ENCODE measurements around the gene CD24. TPM values are rescaled to one million over a fixed set of nuclear protein-coding genes. Genes with fewer than 3 reads are reported as not detected.
"Not testable (repeated sequence)": the region's sequence is repeated elsewhere in the genome, so short reads cannot be mapped to it uniquely, and the experiment has no call there.

The CD24 gene, protein sequence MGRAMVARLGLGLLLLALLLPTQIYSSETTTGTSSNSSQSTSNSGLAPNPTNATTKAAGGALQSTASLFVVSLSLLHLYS
- 7.0 TPM for polyA plus RNA-seq (ENCODE audit: insufficient read length)

- DNase-seq, result peak; percentile 39
Observed at GRCh38 chr6:106974336-106974998, at the start of gene CD24. Gene CD24, minus strand, starts transcription at chr6:106974729. Its CDS starts 83 bp downstream, at chr6:106974646.

DNA sequence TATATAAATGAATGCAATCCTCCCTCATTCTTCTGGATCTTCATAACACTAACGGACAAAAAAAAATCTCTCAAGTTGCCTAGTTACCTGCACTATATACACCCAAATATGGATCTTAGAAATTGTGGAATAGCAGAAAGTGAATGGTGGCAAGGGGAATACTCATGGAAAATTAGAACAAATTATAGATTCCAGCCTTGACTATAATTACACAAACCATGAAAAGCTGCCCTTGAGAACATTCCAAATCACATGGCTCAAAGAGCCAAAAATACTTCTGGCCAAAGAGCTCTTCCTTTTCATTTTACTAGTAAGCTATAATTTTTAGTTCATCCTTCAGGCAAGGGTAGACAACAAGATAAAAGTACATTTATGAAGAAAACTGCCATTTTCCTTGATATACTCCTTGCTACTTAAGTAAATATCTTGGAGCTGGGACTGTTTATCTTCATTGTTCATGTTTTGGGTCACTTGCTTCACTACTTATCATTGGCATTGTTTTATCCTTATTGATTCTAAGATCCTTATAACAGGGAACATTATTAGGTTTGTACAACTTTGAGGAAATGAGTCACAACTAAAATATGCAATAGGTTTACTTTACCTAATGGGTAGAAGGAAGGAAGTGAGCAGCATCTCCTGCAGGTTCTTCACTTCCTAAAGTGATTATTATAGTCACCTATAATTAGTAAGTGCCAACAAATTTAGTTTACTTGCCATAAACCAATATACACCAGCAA is 47.1 kb upstream of the CD24 start:
- no peak for DNase-seq

- DNase-seq, result no peak
Observed at GRCh38 chr6:107020239-107020638, 45.7 kb upstream of the CD24 start.

GRCh38 chr6:107019628-107020027 is 45.1 kb upstream of the CD24 start:
- DNase-seq, result not testable (repeated sequence)

GRCh38 chr6:107019047-107019446 is 44.5 kb upstream of the CD24 start:
- DNase-seq, result no peak

- no peak for DNase-seq
Observed at GRCh38 chr6:107009499-107009898, 35.0 kb upstream of the CD24 start.

DNA sequence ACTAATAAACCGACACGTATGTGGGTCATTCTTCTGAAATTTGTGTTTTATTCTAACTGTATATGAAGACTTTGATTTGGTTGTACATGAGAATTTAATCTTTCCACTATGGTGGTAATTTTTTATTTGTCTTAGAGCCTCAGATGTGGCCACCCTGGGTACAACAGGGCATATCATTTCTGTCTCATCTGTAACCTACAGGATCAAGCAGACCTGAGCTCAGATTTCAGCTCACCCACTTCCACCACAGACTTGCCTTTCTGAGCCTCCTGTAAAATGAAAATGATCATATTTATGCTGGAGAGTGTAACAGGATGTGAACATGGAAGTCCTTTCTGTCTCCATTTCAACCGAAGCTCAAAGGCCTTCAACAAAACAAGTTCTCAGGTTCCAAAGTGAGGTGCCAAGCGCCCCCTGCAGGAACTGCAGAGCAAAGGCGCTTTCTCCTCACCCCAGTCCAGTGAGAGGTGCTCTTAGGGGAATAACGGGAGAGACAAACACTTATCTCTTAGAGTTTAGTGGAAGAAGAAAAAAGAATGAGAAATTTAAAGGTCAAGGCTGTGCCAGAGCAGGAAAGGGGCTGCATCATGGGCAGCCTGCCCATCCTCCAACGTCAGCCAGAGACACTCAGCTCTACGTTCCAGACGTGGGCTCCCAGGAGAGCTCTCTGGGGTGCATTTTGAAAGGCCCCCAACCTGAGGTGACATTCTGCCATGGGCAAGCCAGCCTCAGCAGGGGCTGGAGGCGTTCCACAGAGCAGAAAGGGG is 23.0 kb upstream of the CD24 start:
- DNase-seq, result peak; percentile 24

- DNase-seq, result no peak
Observed at GRCh38 chr6:106995640-106996039, 21.1 kb upstream of the CD24 start.

- DNase-seq, result not testable (repeated sequence)
Observed at GRCh38 chr6:106989737-106990136, 15.2 kb upstream of the CD24 start.

GRCh38 chr6:106988664-106989063 is 14.1 kb upstream of the CD24 start:
- no peak for DNase-seq

GRCh38 chr6:106981926-106982325 is 7.4 kb upstream of the CD24 start:
- DNase-seq, result peak; percentile 61

GRCh38 chr6:106980926-106981325 is 6.4 kb upstream of the CD24 start:
- DNase-seq, result no peak

GRCh38 chr6:106979435-106979884 is 4.9 kb upstream of the CD24 start:
- DNase-seq, result peak; percentile 83

DNA sequence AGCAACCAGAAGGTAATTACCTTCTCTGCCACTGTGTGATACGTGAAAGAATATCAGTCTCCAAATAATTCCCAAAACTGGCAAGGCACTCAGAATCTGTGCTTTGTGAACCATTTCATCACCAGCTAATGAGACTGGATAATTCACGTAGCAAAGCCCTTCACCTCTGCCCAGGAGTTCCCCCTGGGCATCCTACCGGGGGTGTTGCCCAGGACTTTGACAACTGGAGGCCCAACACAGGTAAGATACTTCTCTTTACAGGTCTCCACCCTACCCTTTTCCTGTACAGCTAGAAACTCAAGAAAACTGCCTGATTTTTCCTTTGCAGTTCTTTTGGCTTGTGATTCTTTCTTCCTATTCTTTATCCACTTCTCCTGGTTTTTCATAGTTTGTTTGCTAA is 2.7 kb upstream of the CD24 start:
- DNase-seq, result no peak

DNA sequence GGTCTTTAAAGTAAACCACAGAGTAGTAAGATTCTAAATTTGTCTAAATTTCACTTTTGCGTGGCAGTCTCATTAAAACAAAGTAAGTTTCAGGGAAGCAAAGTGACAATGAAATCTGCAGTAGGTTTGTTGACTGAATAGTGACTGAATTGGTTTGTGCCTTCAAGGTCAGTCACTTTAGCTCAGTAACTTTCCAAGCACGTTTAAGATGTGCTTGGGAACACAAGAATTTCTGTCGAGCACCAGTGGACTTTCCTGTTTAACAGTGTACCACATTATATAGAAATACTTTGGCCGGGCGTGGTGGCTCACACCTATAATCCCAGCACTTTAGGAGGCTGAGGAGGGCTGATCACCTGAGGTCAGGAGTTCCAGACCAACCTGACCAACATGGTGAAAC is 1.7 kb upstream of the CD24 start:
- no peak for DNase-seq

DNA sequence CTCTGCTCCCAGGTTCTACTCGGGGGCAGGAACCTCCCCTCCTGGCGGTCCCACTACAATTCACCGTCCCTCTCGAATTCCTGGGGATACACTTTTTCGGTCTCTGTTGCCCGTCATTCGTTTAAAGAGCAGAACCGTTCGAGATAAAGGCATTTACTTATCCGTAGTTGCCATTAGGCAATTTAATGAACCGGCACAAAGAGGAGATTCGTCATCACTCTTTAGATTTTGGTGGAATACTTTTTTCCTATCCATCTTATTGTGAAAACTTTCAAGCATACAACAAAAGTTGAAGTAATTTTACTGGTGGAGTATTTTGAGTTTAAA is 1.2 kb upstream of the CD24 start:
- DNase-seq, result peak; percentile 5

DNA sequence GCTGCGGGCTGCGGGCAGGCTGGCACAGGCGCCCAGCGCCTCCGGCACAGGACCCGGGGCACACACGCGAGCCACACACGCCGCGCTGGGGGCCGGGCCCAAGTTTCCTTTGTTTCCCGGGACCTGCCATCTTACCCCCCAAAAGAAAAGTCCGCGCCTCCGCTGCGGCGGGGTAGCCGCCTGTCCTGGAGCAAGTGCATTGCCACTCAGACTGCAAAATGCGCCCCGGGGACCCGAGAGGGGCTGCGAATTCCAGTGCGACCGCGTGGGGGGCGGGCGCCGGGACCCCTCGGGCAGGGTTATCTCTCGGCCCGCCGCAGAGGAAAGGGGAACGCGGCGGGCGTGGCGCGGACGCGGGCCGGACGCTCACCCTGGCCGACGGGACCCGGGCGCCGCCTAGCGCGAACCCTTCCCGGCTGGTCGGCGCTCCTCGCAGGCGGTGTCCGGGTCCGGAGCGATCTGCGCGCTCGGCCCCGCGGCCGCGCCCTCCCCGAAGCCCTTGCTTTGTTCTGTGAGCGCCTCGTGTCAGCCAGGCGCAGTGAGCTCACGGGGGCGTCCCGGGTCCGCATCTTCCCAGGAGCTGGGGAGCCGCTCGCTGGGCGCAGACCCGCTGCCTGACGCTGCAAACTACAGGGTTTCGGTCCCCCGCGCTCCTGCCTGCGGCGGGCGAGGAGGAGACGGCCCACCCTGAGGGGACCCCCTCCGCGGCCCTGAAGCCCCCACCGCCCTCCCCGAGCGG is 639 bp upstream of the CD24 start:
- peak; percentile 26 for DNase-seq

GRCh38 chr6:106973836-106974335 is 643 bp downstream of the CD24 start:
- peak; percentile 7 for DNase-seq

DNA sequence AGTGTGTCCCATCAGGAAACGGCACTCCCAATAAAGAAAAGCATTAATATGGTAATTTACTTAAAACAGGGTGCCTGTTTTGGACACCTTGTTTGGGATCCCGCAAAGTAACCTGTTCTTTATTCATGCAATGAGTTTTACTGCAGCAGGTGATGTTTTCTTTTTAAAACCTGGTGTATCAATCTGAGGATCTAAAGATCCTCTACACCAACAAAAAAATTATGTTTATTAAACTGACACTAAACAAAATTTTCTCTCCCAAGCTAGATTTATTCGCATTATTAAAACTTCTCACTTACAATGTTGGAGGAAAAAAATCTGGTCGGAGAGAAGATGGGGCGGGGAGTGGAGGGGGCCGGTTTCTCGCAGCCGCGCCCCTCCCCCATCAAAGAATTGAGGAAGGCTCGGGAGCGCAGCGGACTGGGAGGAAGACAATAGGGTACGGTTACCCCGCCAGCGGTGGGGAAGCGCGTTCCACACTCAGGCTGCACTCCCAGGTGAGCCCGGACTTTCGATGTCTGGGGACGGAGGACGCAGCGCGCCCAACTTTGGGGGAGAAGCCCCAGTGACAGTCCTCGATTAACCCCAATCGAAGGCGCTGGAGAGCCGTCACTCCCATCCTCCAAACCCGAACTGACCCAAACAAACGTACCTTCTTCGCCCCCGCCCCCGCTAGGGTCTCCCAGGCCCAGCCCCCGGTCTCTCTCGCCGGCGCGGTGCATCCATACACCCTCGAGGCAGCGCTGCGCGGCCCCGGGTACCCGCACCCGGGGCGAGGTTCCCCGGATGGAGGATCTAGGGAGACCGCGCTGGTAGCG is 1.3 kb downstream of the CD24 start:
- DNase-seq, result peak; percentile 9

DNA sequence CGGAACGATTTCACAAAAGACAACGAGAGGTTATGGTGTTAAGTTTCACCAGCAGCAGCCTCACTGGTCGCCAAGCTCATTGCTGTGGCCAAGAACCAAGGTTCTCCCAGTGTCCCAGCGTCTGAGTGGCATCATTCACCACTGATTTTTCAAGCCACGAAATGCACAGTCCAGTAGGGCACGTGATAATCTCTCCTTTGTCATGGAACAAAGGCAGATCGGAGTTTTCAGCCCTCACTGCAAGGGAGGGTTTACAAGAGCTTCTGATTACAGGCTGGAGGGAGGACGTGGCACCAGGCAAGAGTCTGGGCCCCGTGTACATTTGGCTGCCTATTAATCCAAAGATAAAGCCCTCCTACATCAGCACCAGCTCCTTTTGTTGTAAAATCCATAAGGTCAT is 2.0 kb downstream of the CD24 start:
- no peak for DNase-seq

DNA sequence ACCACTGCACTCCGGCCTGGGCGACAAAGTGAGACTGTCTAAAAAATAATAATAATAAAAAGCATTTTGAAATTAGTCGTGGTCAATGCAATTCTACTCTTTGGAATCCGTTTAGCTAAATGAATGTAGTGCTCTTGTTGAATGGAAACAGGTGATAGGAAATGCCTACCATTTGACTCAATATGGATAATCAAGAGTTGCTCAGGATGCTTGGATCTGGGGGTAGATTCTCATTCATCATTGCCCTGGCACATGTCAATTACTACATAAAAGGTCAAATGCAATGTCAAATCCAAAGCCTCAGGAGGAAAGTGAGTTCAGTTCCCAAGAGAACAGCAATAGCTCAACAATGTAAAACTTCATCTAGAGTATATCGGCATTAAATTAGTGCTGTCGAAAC is 3.8 kb downstream of the CD24 start:
- not testable (repeated sequence) for DNase-seq

Data from hindlimb muscle (tissue), 1 donor.